Measurements from ENCODE around the gene CHST11.

- TF ChIP-seq EGR1 (conservative IDR thresholded peaks at IDR 0.05) (no peak), EZH2 (IDR thresholded peaks at IDR 0.05; ENCODE audit: borderline replicate concordance, low read depth, low read length) (no peak), KLF16 (IDR thresholded peaks at IDR 0.05) (no peak), ZNF124 (CRISPR knock-in tag; IDR thresholded peaks at IDR 0.05) (no peak), ELF4 (CRISPR knock-in tag; IDR thresholded peaks at IDR 0.05) (no peak)
Observed at GRCh38 chr12:104676636-104677035, 219.9 kb downstream of the CHST11 start.
